Inferior parietal cortex (tissue), 1 donor: ENCODE measurements around the gene SOX8.

Source experiments
- DNase-seq: peaks from one replicate; pipeline ENCODE4 v3.0.0-alpha.2; 2016; ENCODE audit errors: extremely low spot score

The SOX8 gene

GRCh38 chr16:973366-973765 is 8.2 kb upstream of the SOX8 start:
- DNase-seq = no peak

GRCh38 chr16:974001-974601 is 7.5 kb upstream of the SOX8 start:
- DNase-seq = no peak

- DNase-seq = no peak
Observed at GRCh38 chr16:974611-975261, 6.8 kb upstream of the SOX8 start.

- no peak for DNase-seq
Observed at GRCh38 chr16:975291-975690, 6.3 kb upstream of the SOX8 start.

GRCh38 chr16:976389-976931 is 5.1 kb upstream of the SOX8 start:
- no peak for DNase-seq

- no peak for DNase-seq
Observed at GRCh38 chr16:977081-977701, 4.4 kb upstream of the SOX8 start.

GRCh38 chr16:977896-978295 is 3.7 kb upstream of the SOX8 start:
- no peak for DNase-seq

- no peak for DNase-seq
Observed at GRCh38 chr16:978403-978802, 3.2 kb upstream of the SOX8 start.

GRCh38 chr16:979147-979546 is 2.4 kb upstream of the SOX8 start:
- no peak for DNase-seq

- DNase-seq = no peak
Observed at GRCh38 chr16:979859-980594, 1.5 kb upstream of the SOX8 start.

- DNase-seq = no peak
Observed at GRCh38 chr16:980595-980854, 1.0 kb upstream of the SOX8 start.

GRCh38 chr16:982145-983043 is 824 bp downstream of the SOX8 start:
- no peak for DNase-seq

- no peak for DNase-seq
Observed at GRCh38 chr16:983044-984030, 1.8 kb downstream of the SOX8 start.

GRCh38 chr16:984121-984694 is 2.6 kb downstream of the SOX8 start:
- DNase-seq = no peak

- no peak for DNase-seq
Observed at GRCh38 chr16:984736-985636, 3.4 kb downstream of the SOX8 start.

- DNase-seq = no peak
Observed at GRCh38 chr16:985646-986400, 4.3 kb downstream of the SOX8 start.

GRCh38 chr16:986411-986810 is 4.8 kb downstream of the SOX8 start:
- DNase-seq = no peak

GRCh38 chr16:986925-987582 is 5.5 kb downstream of the SOX8 start:
- no peak for DNase-seq
